K562 (cell line): ENCODE data around the gene TIMM22. TPM values are rescaled to one million over a fixed set of nuclear protein-coding genes. Genes with fewer than 3 reads are reported as not detected.
A peak's percentile ranks its signal among the peaks of the same experiment; 100 is the strongest.

Source experiments
- BMI1 ChIP-seq: fragments of 150-350 bp; IDR thresholded peaks from 2 replicates; pipeline ENCODE4 v1.6.1; 2014; ENCODE audit warnings: low read length
- BRF1 ChIP-seq: IDR thresholded peaks from 3 replicates; pipeline ENCODE4 v1.6.1; 2011; ENCODE audit warnings: borderline replicate concordance, mild to moderate bottlenecking; ENCODE audit not compliant: insufficient read length; ENCODE audit errors: extremely low read depth
- ETV5 ChIP-seq: sonication (generic); formaldehyde crosslinking; IDR thresholded peaks from 2 replicates; pipeline ENCODE4 v1.4.0; 2020; ENCODE audit warnings: low read depth, mild to moderate bottlenecking, missing genetic modification reagents
- HCFC1 ChIP-seq: IDR thresholded peaks from 2 replicates; pipeline ENCODE4 v1.6.1; 2012; ENCODE audit warnings: low read depth, low read length, improper control_type of control experiment
- RBBP5 ChIP-seq: fragments of 200-600 bp; sonication (generic); IDR thresholded peaks from 2 replicates; pipeline ENCODE4 v1.6.1; 2012; ENCODE audit warnings: borderline replicate concordance, mild to moderate bottlenecking, low read length, control low read depth, inconsistent platforms; ENCODE audit not compliant: insufficient read depth, poor library complexity, severe bottlenecking
- SREBF1 ChIP-seq: fragments of 150-350 bp; IDR thresholded peaks from 2 replicates; pipeline ENCODE4 v1.6.1; 2014; ENCODE audit warnings: antibody characterized with exemption, low read depth, low read length, borderline replicate concordance
- ZBTB17 ChIP-seq: fragments of 450-650 bp; formaldehyde crosslinking; IDR thresholded peaks from 2 replicates; pipeline ENCODE4 v1.4.0; 2020; ENCODE audit warnings: mild to moderate bottlenecking
- polyA plus RNA-seq, 8 experiments: library from polyadenylated mRNA; depleted of rRNA in 4 of 8; stranded (reverse) in 5 of 8; unstranded in 3 of 8; fragments of >200 nt; fragmentation: Nextera tagmentation in 2 of 8; fragmentation: Illumina TruSeq in 1 of 8; extraction: Ambion mirVana in 2 of 8; extraction: Trizol in 1 of 8; gene quantifications; 2 replicates each; pipeline versions ENCODE4 v1.2.1 to v1.2.3, GENCODE V29; 2011 to 2014; ENCODE audit warnings: inconsistent platforms in 1 of 8, missing spikeins in 1 of 8
- total RNA-seq, 7 experiments: library from RNA; depleted of rRNA in 6 of 7; stranded (reverse); fragments of >200 nt in 6 of 7; fragmentation: Illumina TruSeq in 2 of 7; extraction: Trizol in 2 of 7; gene quantifications; 2 replicates each; pipeline versions ENCODE4 v1.2.1 to v1.2.3, GENCODE V29; 2011 to 2021; ENCODE audit warnings: low replicate concordance in 1 of 7
- TF ChIP-seq, protein P1 (sequence below), 2 experiments: IDR thresholded peaks; 2 replicates each; pipeline ENCODE4 v1.6.1; 2011; ENCODE audit warnings: borderline replicate concordance in 1 of 2, control low read depth in 1 of 2, low read depth in 1 of 2, low read length in 1 of 2, mild to moderate bottlenecking in 1 of 2, mixed read lengths in 1 of 2, moderate library complexity in 1 of 2; ENCODE audit not compliant: insufficient read depth in 1 of 2, insufficient read length in 1 of 2, poor library complexity in 1 of 2, severe bottlenecking in 1 of 2; ENCODE audit errors: extremely low read depth in 1 of 2
- TF ChIP-seq, protein P2 (sequence below), 3 experiments: fragments of 200-800 bp in 1 of 3; sonication (Bioruptor generic) in 1 of 3; sonication (generic) in 1 of 3; formaldehyde crosslinking in 1 of 3; IDR thresholded peaks; 2 replicates each; pipeline versions ENCODE4 v1.6.1 to v1.8.0; 2016 to 2022; ENCODE audit warnings: mild to moderate bottlenecking in 2 of 3, missing compliant biosample characterization in 2 of 3, missing genetic modification characterization in 2 of 3, missing genetic modification reagents in 1 of 3
- TF ChIP-seq, protein P3 (sequence below): sonication (generic); IDR thresholded peaks from 2 replicates; pipeline ENCODE4 v1.6.1; 2016
- TF ChIP-seq, protein P4 (sequence below): sonication (generic); formaldehyde crosslinking; IDR thresholded peaks from 2 replicates; pipeline ENCODE4 v1.9.0; 2022; ENCODE audit warnings: mild to moderate bottlenecking, missing genetic modification reagents
- TF ChIP-seq, protein P5 (sequence below), 3 experiments: fragments of 200-800 bp in 1 of 3; fragments of 250-450 bp in 1 of 3; fragments of 450-650 bp in 1 of 3; sonication (Bioruptor Pico) in 1 of 3; sonication (Bioruptor generic) in 1 of 3; formaldehyde crosslinking in 1 of 3; IDR thresholded peaks; 2 replicates each; pipeline versions ENCODE4 v1.6.1 to v1.8.0; 2016 to 2022; ENCODE audit warnings: mild to moderate bottlenecking in 2 of 3, missing genetic modification characterization in 2 of 3, missing compliant biosample characterization in 1 of 3, moderate library complexity in 1 of 3

The TIMM22 gene
- total and polyA plus RNA-seq, 9 of the 15 experiments (the other 6 are each of a cell fraction or from before 2014, with no cell fraction given) = 5.9 to 14.1 (median 10.3) TPM

DNA sequence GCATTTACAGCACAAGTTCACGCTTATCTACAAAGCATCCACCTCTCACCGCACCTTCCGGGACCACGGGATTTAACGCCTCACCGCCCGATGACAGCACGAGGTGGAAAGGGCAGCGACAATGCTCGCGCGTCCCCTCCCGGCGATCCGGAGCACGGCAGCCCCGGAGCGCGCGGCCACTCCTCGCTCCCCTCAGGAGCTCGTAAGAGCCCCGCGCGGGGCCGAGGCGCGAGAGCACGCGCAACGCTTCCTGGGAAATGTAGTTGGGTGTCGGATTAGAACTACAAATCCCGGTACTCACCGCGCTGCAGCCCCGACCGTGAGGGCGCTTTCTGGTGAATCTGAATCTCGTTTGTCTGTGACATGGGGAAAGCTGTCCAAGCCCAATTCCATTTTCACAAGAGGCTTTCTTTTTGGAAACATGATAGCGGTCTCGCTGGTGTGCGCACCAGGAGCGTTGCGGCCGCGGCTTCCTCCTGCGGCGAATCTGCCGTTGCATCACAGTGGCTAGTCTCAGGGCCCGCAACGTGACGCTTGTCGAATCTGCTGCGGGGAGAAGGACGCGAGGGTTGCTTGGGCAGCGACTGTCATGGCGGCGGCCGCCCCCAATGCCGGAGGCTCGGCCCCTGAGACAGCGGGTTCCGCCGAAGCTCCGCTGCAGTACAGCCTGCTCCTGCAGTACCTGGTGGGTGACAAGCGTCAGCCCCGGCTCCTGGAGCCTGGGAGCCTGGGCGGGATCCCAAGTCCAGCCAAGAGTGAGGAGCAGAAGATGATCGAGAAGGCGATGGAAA lies at the start of gene TIMM22 (continued):
- TF ChIP-seq, protein P1, sequence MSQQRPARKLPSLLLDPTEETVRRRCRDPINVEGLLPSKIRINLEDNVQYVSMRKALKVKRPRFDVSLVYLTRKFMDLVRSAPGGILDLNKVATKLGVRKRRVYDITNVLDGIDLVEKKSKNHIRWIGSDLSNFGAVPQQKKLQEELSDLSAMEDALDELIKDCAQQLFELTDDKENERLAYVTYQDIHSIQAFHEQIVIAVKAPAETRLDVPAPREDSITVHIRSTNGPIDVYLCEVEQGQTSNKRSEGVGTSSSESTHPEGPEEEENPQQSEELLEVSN (IDR thresholded peaks at IDR 0.05; ENCODE audit: borderline replicate concordance in 1 of 2, extremely low read depth in 1 of 2, insufficient read depth in 1 of 2, insufficient read length in 1 of 2, low read depth in 1 of 2, low read length in 1 of 2, poor library complexity in 1 of 2, severe bottlenecking in 1 of 2) = peak; percentile 90 to 93
- TF ChIP-seq, protein P2, sequence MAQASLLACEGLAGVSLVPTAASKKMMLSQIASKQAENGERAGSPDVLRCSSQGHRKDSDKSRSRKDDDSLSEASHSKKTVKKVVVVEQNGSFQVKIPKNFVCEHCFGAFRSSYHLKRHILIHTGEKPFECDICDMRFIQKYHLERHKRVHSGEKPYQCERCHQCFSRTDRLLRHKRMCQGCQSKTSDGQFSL (CRISPR knock-in tag; IDR thresholded peaks at IDR 0.05) = 0 out of 2 replicates have a peak, but pooled peaks have one; percentile 14
- TF ChIP-seq, protein P2 (tag; IDR thresholded peaks at IDR 0.05) = no peak
- TF ChIP-seq, protein P3, sequence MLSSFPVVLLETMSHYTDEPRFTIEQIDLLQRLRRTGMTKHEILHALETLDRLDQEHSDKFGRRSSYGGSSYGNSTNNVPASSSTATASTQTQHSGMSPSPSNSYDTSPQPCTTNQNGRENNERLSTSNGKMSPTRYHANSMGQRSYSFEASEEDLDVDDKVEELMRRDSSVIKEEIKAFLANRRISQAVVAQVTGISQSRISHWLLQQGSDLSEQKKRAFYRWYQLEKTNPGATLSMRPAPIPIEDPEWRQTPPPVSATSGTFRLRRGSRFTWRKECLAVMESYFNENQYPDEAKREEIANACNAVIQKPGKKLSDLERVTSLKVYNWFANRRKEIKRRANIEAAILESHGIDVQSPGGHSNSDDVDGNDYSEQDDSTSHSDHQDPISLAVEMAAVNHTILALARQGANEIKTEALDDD = no peak
- TF ChIP-seq SREBF1 = no peak
- peak; percentile 80 for TF ChIP-seq ETV5 (CRISPR knock-in tag)
- TF ChIP-seq, protein P4, sequence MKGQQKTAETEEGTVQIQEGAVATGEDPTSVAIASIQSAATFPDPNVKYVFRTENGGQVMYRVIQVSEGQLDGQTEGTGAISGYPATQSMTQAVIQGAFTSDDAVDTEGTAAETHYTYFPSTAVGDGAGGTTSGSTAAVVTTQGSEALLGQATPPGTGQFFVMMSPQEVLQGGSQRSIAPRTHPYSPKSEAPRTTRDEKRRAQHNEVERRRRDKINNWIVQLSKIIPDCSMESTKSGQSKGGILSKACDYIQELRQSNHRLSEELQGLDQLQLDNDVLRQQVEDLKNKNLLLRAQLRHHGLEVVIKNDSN = peak; percentile 87
- TF ChIP-seq, protein P5, sequence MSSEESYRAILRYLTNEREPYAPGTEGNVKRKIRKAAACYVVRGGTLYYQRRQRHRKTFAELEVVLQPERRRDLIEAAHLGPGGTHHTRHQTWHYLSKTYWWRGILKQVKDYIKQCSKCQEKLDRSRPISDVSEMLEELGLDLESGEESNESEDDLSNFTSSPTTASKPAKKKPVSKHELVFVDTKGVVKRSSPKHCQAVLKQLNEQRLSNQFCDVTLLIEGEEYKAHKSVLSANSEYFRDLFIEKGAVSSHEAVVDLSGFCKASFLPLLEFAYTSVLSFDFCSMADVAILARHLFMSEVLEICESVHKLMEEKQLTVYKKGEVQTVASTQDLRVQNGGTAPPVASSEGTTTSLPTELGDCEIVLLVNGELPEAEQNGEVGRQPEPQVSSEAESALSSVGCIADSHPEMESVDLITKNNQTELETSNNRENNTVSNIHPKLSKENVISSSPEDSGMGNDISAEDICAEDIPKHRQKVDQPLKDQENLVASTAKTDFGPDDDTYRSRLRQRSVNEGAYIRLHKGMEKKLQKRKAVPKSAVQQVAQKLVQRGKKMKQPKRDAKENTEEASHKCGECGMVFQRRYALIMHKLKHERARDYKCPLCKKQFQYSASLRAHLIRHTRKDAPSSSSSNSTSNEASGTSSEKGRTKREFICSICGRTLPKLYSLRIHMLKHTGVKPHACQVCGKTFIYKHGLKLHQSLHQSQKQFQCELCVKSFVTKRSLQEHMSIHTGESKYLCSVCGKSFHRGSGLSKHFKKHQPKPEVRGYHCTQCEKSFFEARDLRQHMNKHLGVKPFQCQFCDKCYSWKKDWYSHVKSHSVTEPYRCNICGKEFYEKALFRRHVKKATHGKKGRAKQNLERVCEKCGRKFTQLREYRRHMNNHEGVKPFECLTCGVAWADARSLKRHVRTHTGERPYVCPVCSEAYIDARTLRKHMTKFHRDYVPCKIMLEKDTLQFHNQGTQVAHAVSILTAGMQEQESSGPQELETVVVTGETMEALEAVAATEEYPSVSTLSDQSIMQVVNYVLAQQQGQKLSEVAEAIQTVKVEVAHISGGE (CRISPR knock-in tag; IDR thresholded peaks at IDR 0.05) = peak in 1 of 3 experiments; percentile 48; a peak in 1 of 6 replicates
- peak; percentile 96 for TF ChIP-seq RBBP5
- TF ChIP-seq BRF1 = no peak
- peak; percentile 87 for TF ChIP-seq HCFC1
- no peak for TF ChIP-seq BMI1
- TF ChIP-seq ZBTB17 (CRISPR knock-in tag) = 0 out of 2 replicates have a peak, but pooled peaks have one; percentile 48
